Hepatocyte (in vitro differentiated cells): ENCODE measurements around the gene FAM135A. TPM values are rescaled to one million over a fixed set of nuclear protein-coding genes. Genes with fewer than 3 reads are reported as not detected.
A peak's percentile ranks its signal among the peaks of the same experiment; 100 is the strongest.

ENCODE experiments used
- DNase-seq: peaks from one replicate; pipeline ENCODE4 v3.0.0-alpha.2; 2016; ENCODE audit warnings: low spot score
- H2AFZ ChIP-seq: fragments of 200-600 bp; sonication (generic); 2 replicates; pipeline ENCODE4 v1.6.0; 2016; ENCODE audit warnings: antibody characterized with exemption, mild to moderate bottlenecking
- H3K27ac ChIP-seq: fragments of 200-600 bp; sonication (generic); 2 replicates; pipeline ENCODE4 v1.5.1; 2016; ENCODE audit warnings: mild to moderate bottlenecking
- H3K27me3 ChIP-seq: fragments of 200-600 bp; sonication (generic); 2 replicates; pipeline ENCODE4 v1.6.1; 2016
- H3K36me3 ChIP-seq: fragments of 200-600 bp; sonication (generic); replicated peaks from 2 replicates; pipeline ENCODE4 v1.5.1; 2016; ENCODE audit warnings: low read depth; ENCODE audit not compliant: insufficient read depth
- H3K4me1 ChIP-seq: fragments of 200-600 bp; sonication (generic); 2 replicates; pipeline ENCODE4 v1.5.1; 2016; ENCODE audit warnings: mild to moderate bottlenecking, moderate library complexity; ENCODE audit not compliant: insufficient read depth
- H3K4me2 ChIP-seq: fragments of 200-600 bp; sonication (generic); 2 replicates; pipeline ENCODE4 v1.6.0; 2016
- H3K4me3 ChIP-seq: fragments of 200-600 bp; sonication (generic); 2 replicates; pipeline ENCODE4 v1.5.1; 2016; ENCODE audit warnings: mild to moderate bottlenecking
- H3K79me2 ChIP-seq: fragments of 200-600 bp; sonication (generic); 2 replicates; pipeline ENCODE4 v1.6.0; 2017; ENCODE audit warnings: mild to moderate bottlenecking
- H3K9me2 ChIP-seq: fragments of 200-600 bp; sonication (generic); replicated peaks from 2 replicates; pipeline ENCODE4 v1.6.0; 2017; ENCODE audit warnings: mild to moderate bottlenecking; ENCODE audit not compliant: insufficient read depth
- H3K9me3 ChIP-seq: fragments of 200-600 bp; sonication (generic); 2 replicates; pipeline ENCODE4 v1.5.1; 2016; ENCODE audit warnings: low read depth, mild to moderate bottlenecking
- H4K20me1 ChIP-seq: fragments of 200-600 bp; sonication (generic); 2 replicates; pipeline ENCODE4 v1.6.0; 2016; ENCODE audit warnings: mild to moderate bottlenecking; ENCODE audit not compliant: insufficient read depth, poor library complexity, severe bottlenecking
- CTCF ChIP-seq: fragments of 200-600 bp; sonication (generic); IDR thresholded peaks from 2 replicates; pipeline ENCODE4 v1.5.1; 2016; ENCODE audit warnings: antibody characterized with exemption, mild to moderate bottlenecking; ENCODE audit not compliant: poor library complexity
- EZH2 ChIP-seq: fragments of 200-600 bp; sonication (generic); IDR thresholded peaks from 2 replicates; pipeline ENCODE4 v1.6.1; 2016; ENCODE audit warnings: antibody characterized with exemption, mild to moderate bottlenecking, borderline replicate concordance
- EZH2phosphoT487 ChIP-seq: fragments of 200-600 bp; sonication (generic); IDR thresholded peaks from one replicate; pipeline ENCODE4 v1.6.1; 2018; ENCODE audit warnings: antibody characterized with exemption, mild to moderate bottlenecking, low read depth, moderate library complexity; ENCODE audit not compliant: unreplicated experiment, severe bottlenecking
- WGBS: methylation state at CpG from one replicate; pipeline ENCODE4 v1.1.6; 2016; ENCODE audit warnings: low lambda C conversion rate; ENCODE audit errors: missing lambda C conversion rate; 5-methylcytosine and 5-hydroxymethylcytosine counted together
- polyA plus RNA-seq: library from polyadenylated mRNA; unstranded; fragments of >200 nt; fragmentation: Nextera tagmentation; extraction: Ambion mirVana; gene quantifications from 2 replicates; pipeline ENCODE4 v1.2.1, GENCODE V29; 2016
- total RNA-seq: library from RNA; depleted of rRNA; stranded (reverse); fragments of >200 nt; gene quantifications from 2 replicates; pipeline ENCODE4 v1.2.3, GENCODE V29; 2014

Gene FAM135A
- total and polyA plus RNA-seq, 2 experiments from 2014 or later: 19.0 to 78.4 TPM

DNA sequence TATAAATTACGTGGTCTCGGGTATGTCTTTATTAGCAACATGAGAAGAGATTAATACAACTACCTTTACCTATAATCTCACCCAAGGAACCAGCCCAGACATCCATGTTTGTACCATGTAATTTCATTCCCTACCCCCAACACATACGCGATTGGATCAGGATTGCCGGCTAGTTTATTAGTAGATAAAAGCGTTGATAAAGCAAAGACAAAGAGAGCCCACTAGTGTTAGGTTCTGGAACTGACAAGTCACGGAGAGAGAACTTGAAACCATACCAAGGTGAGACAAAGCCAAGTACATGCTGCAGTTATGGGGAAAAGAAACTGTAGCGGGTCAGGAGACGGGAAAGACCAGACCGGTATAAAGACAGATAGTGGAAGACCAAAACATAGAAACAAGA, 37.4 kb upstream of the FAM135A start:
- Histone ChIP-seq H3K27ac (no peak overlapping the region), H2AFZ (no peak overlapping the region), H3K4me2 (no peak overlapping the region), H4K20me1 (no peaks in the 10 kb centered on the region), H3K27me3 (no peaks in the 10 kb centered on the region), H3K9me3 (no peaks in the 10 kb centered on the region), H3K79me2 (no peaks in the 10 kb centered on the region), H3K36me3 (no peaks in the 10 kb centered on the region), H3K9me2 (no peaks in the 10 kb centered on the region), H3K4me3 (no peak overlapping the region), H3K4me1 (no peaks in the 10 kb centered on the region)
- TF ChIP-seq EZH2phosphoT487 (no peak), CTCF (no peak), EZH2 (no peak)
- DNase-seq: no peak
- WGBS: 90% methylated on average over 10 of the region's 10 CpGs

DNA sequence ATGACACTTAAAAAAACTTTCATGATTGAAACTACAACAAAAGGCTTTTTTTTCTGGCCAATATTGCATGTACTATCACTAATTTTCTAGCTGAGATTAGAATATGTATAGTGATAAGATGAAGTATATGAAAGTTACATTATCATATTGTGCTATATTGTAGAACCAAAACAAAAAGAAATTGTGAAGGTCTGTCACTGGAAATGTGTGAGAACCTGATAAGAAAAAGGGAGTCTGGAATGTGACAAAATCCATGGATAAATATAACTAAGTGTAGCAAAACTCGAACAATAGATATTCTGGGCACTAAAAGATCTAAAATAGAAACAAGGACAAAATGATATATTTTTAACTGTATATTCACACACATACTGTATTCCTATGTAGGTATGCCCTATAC, 36.7 kb upstream of the FAM135A start:
- Histone ChIP-seq H3K36me3 (no peaks in the 10 kb centered on the region), H3K79me2 (no peaks in the 10 kb centered on the region), H2AFZ (no peak overlapping the region), H3K4me2 (no peak overlapping the region), H3K4me1 (no peaks in the 10 kb centered on the region), H4K20me1 (no peaks in the 10 kb centered on the region), H3K27ac (no peak overlapping the region), H3K4me3 (no peak overlapping the region), H3K27me3 (no peaks in the 10 kb centered on the region), H3K9me2 (no peaks in the 10 kb centered on the region), H3K9me3 (no peaks in the 10 kb centered on the region)
- DNase-seq: no peak
- 67% methylated on average over 1 of the region's 1 CpG for WGBS
- TF ChIP-seq EZH2 (no peak), CTCF (no peak), EZH2phosphoT487 (no peak)

- no peaks in the 10 kb centered on the region for H3K36me3 ChIP-seq
- no peaks in the 10 kb centered on the region for H3K4me1 ChIP-seq
- H3K27me3 ChIP-seq: no peaks in the 10 kb centered on the region
- 74% methylated on average over 3 of the region's 3 CpGs for WGBS
- H3K4me3 ChIP-seq: no peak overlapping the region
- TF ChIP-seq EZH2phosphoT487: no peak
- no peak overlapping the region for H3K27ac ChIP-seq
- H3K4me2 ChIP-seq: no peak overlapping the region
- H3K9me2 ChIP-seq: no peaks in the 10 kb centered on the region
- no peaks in the 10 kb centered on the region for H3K79me2 ChIP-seq
- no peak for DNase-seq
- no peaks in the 10 kb centered on the region for H3K9me3 ChIP-seq
- H4K20me1 ChIP-seq: no peaks in the 10 kb centered on the region
- no peak overlapping the region for H2AFZ ChIP-seq
These were observed 35.9 kb upstream of the FAM135A start for GRCh38 chr6:70377372-70377771.

GRCh38 chr6:70379473-70380013, 33.8 kb upstream of the FAM135A start:
- WGBS: 66% methylated on average over 4 of the region's 4 CpGs

More at GRCh38 chr6:70379473-70380013, 33.8 kb upstream of the FAM135A start:
- no peak overlapping the region for H3K4me3 ChIP-seq
- no peaks in the 10 kb centered on the region for H3K27me3 ChIP-seq
- no peak for DNase-seq
- no peaks in the 10 kb centered on the region for H3K79me2 ChIP-seq
- no peaks in the 10 kb centered on the region for H3K4me1 ChIP-seq
- H2AFZ ChIP-seq: no peak overlapping the region
- peak overlapping the region; percentile 12 for H3K4me2 ChIP-seq
- H3K36me3 ChIP-seq: no peaks in the 10 kb centered on the region
- no peaks in the 10 kb centered on the region for H3K9me3 ChIP-seq
- TF ChIP-seq CTCF: no peak
- TF ChIP-seq EZH2phosphoT487: no peak
- TF ChIP-seq EZH2: no peak
- no peaks in the 10 kb centered on the region for H3K9me2 ChIP-seq
- H4K20me1 ChIP-seq: no peaks in the 10 kb centered on the region
- H3K27ac ChIP-seq: peak overlapping the region; percentile 18
